ENCODE data around the gene HYAL1.

The HYAL1 gene

GRCh38 chr3:50302095-50303012, 1.0 kb downstream of the HYAL1 start:
- no peak for DNase-seq (ENCODE audit: low read depth)
- H3K4me3 ChIP-seq (replicated peaks; ENCODE audit: low read depth, low read length): no peak overlapping the region
- no peak for TF ChIP-seq CTCF (IDR thresholded peaks at IDR 0.05; ENCODE audit: low read length, missing control alignments)

GRCh38 chr3:50300681-50301254, 2.6 kb downstream of the HYAL1 start:
- TF ChIP-seq CTCF (IDR thresholded peaks at IDR 0.05; ENCODE audit: low read length, missing control alignments): no peak
- no peak for DNase-seq (ENCODE audit: low read depth)
- H3K4me3 ChIP-seq (replicated peaks; ENCODE audit: low read depth, low read length): no peak overlapping the region

GRCh38 chr3:50299929-50300680, 3.3 kb downstream of the HYAL1 start:
- DNase-seq (ENCODE audit: low read depth): peak; percentile 49
- no peak for TF ChIP-seq CTCF (IDR thresholded peaks at IDR 0.05; ENCODE audit: low read length, missing control alignments)
- peak overlapping the region; percentile 55 for H3K4me3 ChIP-seq (replicated peaks; ENCODE audit: low read depth, low read length)

- no peak for DNase-seq (ENCODE audit: low read depth)
- H3K4me3 ChIP-seq (replicated peaks; ENCODE audit: low read depth, low read length): peak overlapping the region; percentile 55
- no peak for TF ChIP-seq CTCF (IDR thresholded peaks at IDR 0.05; ENCODE audit: low read length, missing control alignments)
These were observed 3.8 kb downstream of the HYAL1 start for GRCh38 chr3:50299638-50299928.

- DNase-seq (ENCODE audit: low read depth): peak; percentile 100
- H3K4me3 ChIP-seq (replicated peaks; ENCODE audit: low read depth, low read length): peak within 1 kb of the TSS; percentile 72
- TF ChIP-seq CTCF (IDR thresholded peaks at IDR 0.05; ENCODE audit: low read length, missing control alignments): peak; percentile 9
These were observed 4.3 kb downstream of the HYAL1 start, which contains the start of the genes HYAL3 and NAA80 for GRCh38 chr3:50298836-50299637. TSS of gene HYAL3 (minus strand) at chr3:50299405. CDS start at chr3:50295602, 3,803 bp downstream. TSS of gene NAA80 (minus strand) at chr3:50299405. CDS start at chr3:50297463, 1,942 bp downstream.

All from fibroblast of pulmonary artery (primary cell).